Effector memory CD4-positive, alpha-beta T cell (primary cell): ENCODE results near the gene SRI.

Experiments used
- DNase-seq, 3 donors: peaks; one replicate each; pipeline ENCODE4 v3.0.0-alpha.2; 2020
- H3K27ac ChIP-seq: 2 replicates; pipeline ENCODE4 v1.7.0; 2013; ENCODE audit warnings: mild to moderate bottlenecking, low read length, moderate library complexity; ENCODE audit not compliant: insufficient read depth, poor library complexity, severe bottlenecking
- H3K27me3 ChIP-seq: replicated peaks from 2 replicates; pipeline ENCODE4 v1.7.0; 2013; ENCODE audit warnings: mild to moderate bottlenecking, low read length; ENCODE audit not compliant: insufficient read depth, control insufficient read depth, poor library complexity, severe bottlenecking
- H3K36me3 ChIP-seq: 2 replicates; pipeline ENCODE4 v1.7.0; 2013; ENCODE audit warnings: mild to moderate bottlenecking, low read length, moderate library complexity; ENCODE audit not compliant: control insufficient read depth, insufficient read depth
- H3K4me1 ChIP-seq: 2 replicates; pipeline ENCODE4 v1.7.0; 2013; ENCODE audit warnings: low read length, mild to moderate bottlenecking; ENCODE audit not compliant: control insufficient read depth, insufficient read depth, poor library complexity, severe bottlenecking
- H3K4me3 ChIP-seq: 2 replicates; pipeline ENCODE4 v1.7.0; 2013; ENCODE audit warnings: low read length, low read depth, mild to moderate bottlenecking; ENCODE audit not compliant: insufficient read depth, poor library complexity, severe bottlenecking
- H3K9me3 ChIP-seq: 2 replicates; pipeline ENCODE4 v1.7.0; 2013; ENCODE audit warnings: mild to moderate bottlenecking, low read length, moderate library complexity; ENCODE audit not compliant: control insufficient read depth

The SRI gene

DNA sequence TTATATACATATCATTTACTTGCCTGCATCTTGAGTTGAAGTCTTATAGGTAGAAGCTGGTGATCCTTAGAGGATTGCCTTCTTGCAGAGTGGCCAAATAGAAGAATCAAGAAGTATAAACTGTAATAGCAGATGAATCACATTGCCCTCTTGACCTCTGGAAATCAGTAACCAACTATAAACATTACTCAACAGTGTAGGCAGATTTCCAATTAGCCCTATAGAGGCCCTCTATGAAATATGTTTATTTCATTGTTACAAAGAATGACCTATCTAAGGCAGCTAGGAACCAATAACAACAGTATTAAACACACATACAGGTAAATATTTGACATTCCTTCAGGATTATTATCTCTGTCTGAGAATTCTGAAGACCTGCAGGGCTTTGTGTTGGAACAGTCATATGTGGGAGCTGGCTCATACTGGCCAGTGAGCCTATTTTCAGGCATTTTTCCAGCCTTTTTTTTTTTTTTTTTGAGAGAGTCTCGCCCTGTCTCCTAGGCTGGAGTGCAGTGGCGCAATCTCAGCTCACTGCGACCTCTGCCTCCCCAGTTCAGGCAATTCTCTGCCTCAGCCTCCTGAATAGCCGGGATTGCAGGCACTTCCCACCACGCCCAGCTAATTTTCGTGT is 7.2 kb upstream of the SRI start:
- H3K36me3 ChIP-seq, result no peaks in the 10 kb centered on the region
- no peak overlapping the region for H3K27ac ChIP-seq
- DNase-seq, result no peak

GRCh38 chr7:88226201-88226600 is 6.4 kb upstream of the SRI start:
- peaks cover 2% of the 10 kb centered on the region for H3K4me1 ChIP-seq
- H3K27me3 ChIP-seq, result no peaks in the 10 kb centered on the region
- DNase-seq, result no peak
- H3K36me3 ChIP-seq, result no peaks in the 10 kb centered on the region
- H3K9me3 ChIP-seq, result no peaks in the 10 kb centered on the region
- H3K27ac ChIP-seq, result no peak overlapping the region
- H3K4me3 ChIP-seq, result no peak overlapping the region

More for the DNA sequence above, 7.2 kb upstream of the SRI start:
- Histone ChIP-seq H3K9me3 (no peaks in the 10 kb centered on the region), H3K4me3 (no peak overlapping the region), H3K27me3 (no peaks in the 10 kb centered on the region), H3K4me1 (no peaks in the 10 kb centered on the region)

DNA sequence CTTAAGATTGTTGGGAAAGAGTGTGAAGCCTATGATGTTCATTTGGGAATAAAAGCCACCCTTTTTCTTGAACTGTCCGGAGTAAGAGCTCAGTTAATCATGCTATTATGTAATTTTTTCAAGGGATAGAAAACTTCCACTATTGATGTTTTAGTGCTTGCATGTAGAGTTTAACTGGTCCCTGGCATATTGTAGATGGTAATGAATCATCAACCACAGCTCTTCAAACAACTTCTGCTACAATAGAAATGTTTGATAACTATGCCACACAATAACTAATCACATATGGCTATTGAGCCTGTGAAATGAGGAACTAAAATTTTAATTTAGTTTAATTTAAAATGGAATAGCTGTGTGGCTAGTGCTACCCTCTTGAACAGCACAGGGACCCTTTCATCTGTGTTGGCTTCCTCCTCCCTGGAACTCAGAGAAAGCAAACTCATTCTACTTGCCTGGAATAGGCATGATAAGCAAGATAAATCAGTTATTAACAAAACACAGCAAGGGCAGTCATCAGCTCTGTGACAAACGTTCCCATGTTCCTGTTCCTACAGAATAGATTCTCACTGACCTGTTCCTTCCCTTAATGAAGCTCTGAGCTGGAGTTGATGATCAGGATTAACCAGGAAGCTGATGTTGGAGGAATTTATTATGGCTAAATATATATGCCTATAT is 4.9 kb upstream of the SRI start:
- no peak overlapping the region for H3K27ac ChIP-seq
- no peaks in the 10 kb centered on the region for H3K36me3 ChIP-seq
- peaks cover 5% of the 10 kb centered on the region for H3K4me1 ChIP-seq
- no peaks in the 10 kb centered on the region for H3K27me3 ChIP-seq
- no peak overlapping the region for H3K4me3 ChIP-seq
- no peak for DNase-seq
- no peaks in the 10 kb centered on the region for H3K9me3 ChIP-seq

DNA sequence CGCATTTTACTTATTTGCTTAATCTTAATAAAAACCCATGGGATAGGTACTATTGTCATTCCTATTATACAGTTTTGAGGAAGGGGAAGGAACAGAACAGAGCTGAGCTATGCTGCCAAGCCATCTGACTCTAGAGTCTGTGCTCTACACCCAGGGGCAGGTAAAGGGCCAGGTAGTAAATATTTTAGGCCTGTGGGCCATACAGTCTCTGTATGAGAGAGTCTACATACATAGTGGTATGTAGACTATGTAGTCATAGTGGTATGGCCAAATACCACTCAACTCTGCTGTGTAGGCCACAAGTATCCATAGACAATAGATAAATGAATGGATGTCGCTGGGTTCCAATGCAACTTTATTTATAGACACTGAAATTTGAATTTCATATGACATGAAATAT is 3.4 kb upstream of the SRI start:
- Histone ChIP-seq H3K27me3 (no peaks in the 10 kb centered on the region), H3K36me3 (no peaks in the 10 kb centered on the region), H3K4me1 (peaks cover 7% of the 10 kb centered on the region), H3K27ac (no peak overlapping the region), H3K9me3 (no peaks in the 10 kb centered on the region), H3K4me3 (no peak overlapping the region)
- no peak for DNase-seq

DNA sequence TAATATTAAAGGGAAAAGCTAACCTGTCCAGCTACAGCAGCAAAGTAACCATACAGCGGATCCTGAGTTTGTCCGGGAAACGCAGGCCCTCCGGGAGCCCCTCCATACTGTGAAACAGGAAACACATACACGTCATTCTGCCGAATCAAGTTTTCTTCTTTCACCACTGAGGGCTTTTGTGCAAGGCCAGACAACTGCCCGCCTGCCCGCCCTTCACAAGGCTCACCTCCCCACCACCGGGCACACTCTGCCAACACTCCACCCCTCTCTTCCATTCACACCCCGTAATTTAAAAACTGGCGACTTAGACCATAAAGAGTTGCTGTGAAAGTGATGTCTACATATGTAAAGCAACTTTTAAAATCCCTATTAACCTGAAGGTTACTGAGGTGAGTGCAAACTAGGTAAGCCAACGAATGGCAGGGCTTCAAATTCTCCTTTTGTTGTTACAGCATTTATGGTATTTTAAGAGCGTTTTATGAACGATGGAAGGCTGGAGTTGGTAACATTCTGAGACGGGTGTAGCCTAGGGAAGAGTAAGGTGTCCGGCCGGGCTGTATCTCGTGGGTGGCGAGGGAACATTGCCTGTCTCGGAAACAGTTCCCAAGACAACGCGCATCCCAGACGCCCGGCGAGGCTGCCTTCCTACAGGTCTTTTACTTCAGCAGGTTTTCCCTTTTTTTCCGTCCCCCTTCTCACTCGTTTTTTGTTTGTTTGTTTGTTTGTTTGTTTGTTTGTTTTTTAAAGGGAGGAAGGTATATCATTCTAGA is 817 bp downstream of the SRI start:
- Histone ChIP-seq H3K4me3 (peak overlapping the region; percentile 90), H3K36me3 (peaks cover 11% of the 10 kb centered on the region), H3K9me3 (no peaks in the 10 kb centered on the region), H3K27ac (peak overlapping the region; percentile 61), H3K4me1 (peaks cover 15% of the 10 kb centered on the region), H3K27me3 (no peaks in the 10 kb centered on the region)
- DNase-seq, result peak in 2 of 3 donors; percentile 6 to 12

DNA sequence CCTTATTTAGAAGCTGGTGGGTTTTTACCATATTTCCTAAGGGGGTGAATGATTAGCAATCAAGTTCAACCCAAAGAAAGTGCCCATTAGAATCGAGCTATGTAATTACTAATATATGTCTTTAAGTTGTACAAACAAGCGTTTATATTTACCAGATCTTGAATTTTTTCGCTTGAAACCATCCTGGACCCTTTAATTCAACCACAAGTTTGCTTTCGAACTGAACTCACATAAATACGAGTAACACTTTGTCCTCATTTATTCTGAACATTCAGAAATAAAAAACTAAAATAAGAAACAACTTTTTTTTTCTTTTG is 1.5 kb downstream of the SRI start:
- no peaks in the 10 kb centered on the region for H3K27me3 ChIP-seq
- peak overlapping the region; percentile 61 for H3K27ac ChIP-seq
- no peak for DNase-seq
- no peaks in the 10 kb centered on the region for H3K9me3 ChIP-seq
- peak overlapping the region; percentile 90 for H3K4me3 ChIP-seq
- H3K36me3 ChIP-seq, result peaks cover 17% of the 10 kb centered on the region
- peaks cover 15% of the 10 kb centered on the region for H3K4me1 ChIP-seq

GRCh38 chr7:88217675-88218428 is 2.0 kb downstream of the SRI start:
- Histone ChIP-seq H3K27ac (peak overlapping the region; percentile 61), H3K4me3 (peak overlapping the region; percentile 90)
- DNase-seq, result no peak

DNA sequence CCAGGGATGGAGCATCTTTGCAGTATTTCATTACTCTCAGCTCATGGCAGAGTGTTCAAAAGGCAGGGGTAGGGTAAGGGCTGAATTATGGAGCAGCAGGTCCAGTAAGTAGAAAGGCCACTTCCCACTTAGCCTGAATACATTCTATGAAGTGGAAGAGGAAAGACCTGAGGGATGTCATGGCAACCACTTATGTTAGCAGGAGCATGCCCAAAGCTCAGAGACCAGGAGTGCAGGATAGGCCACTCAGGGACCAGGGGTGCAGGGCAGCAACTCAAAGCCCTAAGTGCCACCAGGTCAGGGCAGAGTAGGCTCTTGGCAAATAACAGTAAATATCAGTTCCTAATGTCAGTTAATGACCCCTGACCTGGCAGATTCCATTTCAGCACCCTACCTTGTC is 3.6 kb downstream of the SRI start:
- H3K36me3 ChIP-seq, result peaks cover 27% of the 10 kb centered on the region
- no peak overlapping the region for H3K4me3 ChIP-seq
- no peaks in the 10 kb centered on the region for H3K27me3 ChIP-seq
- no peak for DNase-seq
- peaks cover 14% of the 10 kb centered on the region for H3K4me1 ChIP-seq
- no peaks in the 10 kb centered on the region for H3K9me3 ChIP-seq
- H3K27ac ChIP-seq, result no peak overlapping the region

More at GRCh38 chr7:88217675-88218428, 2.0 kb downstream of the SRI start:
- Histone ChIP-seq H3K36me3 (peaks cover 21% of the 10 kb centered on the region), H3K27me3 (no peaks in the 10 kb centered on the region), H3K4me1 (peaks cover 15% of the 10 kb centered on the region), H3K9me3 (no peaks in the 10 kb centered on the region)

DNA sequence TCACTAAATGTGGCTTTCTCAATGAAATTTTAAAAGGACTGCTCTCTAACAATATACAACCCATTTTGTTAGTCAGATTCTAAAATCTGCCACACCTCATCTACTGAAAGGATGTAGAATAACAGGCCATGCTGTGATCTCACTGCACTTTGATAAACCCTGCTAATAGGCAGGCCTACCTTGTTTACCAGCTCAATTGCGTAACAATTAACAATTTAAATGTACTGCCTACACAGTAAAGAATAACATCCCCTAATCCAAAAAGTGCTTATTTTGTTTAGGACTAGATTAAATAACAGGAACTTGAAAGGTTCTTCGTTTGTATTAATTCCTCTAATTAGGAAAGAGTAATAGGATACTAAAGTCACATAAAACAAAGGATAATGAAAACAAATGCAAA is 4.5 kb downstream of the SRI start:
- peaks cover 28% of the 10 kb centered on the region for H3K36me3 ChIP-seq
- H3K27me3 ChIP-seq, result no peaks in the 10 kb centered on the region
- no peak overlapping the region for H3K4me3 ChIP-seq
- no peak overlapping the region for H3K27ac ChIP-seq
- H3K9me3 ChIP-seq, result no peaks in the 10 kb centered on the region
- DNase-seq, result no peak
- peaks cover 10% of the 10 kb centered on the region for H3K4me1 ChIP-seq
